ENCODE data around the gene GSS. TPM values are rescaled to one million over a fixed set of nuclear protein-coding genes. Genes with fewer than 3 reads are reported as not detected.

GSS gene
- total and polyA plus RNA-seq, 2 of the 8 experiments (the other 6 are each of a cell fraction or from before 2014, with no cell fraction given): 34.6 to 43.2 TPM

- TF ChIP-seq PHF8 (conservative IDR thresholded peaks at IDR 0.05; ENCODE audit: low read depth, low read length) (no peak), BRCA1 (IDR thresholded peaks at IDR 0.05; ENCODE audit: low read depth, low read length) (no peak), SIX5 (IDR thresholded peaks at IDR 0.05; ENCODE audit: low read depth, low read length) (no peak), JUND (IDR thresholded peaks at IDR 0.05; ENCODE audit: low read length) (no peak), EZH2 (IDR thresholded peaks at IDR 0.05; ENCODE audit: low read depth, low read length, severe bottlenecking) (no peak)
Measured at GRCh38 chr20:35000311-35000921, 44.8 kb upstream of the GSS start (continued).

All from H1 (cell line).